Measurements from ENCODE around the gene TRAPPC10. TPM values are rescaled to one million over a fixed set of nuclear protein-coding genes. Genes with fewer than 3 reads are reported as not detected.

Gene TRAPPC10
- total RNA-seq, 2 donors from 2014 or later = 36.8 to 40.1 TPM

DNA sequence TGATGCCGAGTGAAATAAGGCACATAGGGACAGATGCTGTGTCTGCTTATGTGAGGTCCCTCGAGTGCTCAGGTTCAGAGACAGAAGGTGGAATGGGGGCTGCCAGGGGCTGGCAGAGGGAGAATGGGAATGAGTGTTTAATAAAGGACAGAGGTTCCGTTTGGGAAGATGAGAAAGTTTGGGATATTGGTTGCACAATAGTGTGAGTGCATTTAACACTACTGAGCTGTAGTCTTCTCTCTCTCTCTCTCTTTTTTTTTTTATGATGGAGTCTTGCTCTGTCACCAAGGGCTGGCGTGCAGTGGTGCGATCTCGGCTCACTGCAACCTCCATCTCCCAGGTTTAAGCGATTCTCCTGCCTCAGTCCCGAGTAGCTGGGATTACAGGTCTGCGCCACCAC lies 44.9 kb downstream of the TRAPPC10 start:
- Mint-ChIP-seq H3K4me1 (peaks cover 10% of the 10 kb centered on the region), H3K9me3 (no peaks in the 10 kb centered on the region), H3K36me3 (ENCODE audit: low read depth) (peaks cover 44% of the 10 kb centered on the region), H3K27me3 (ENCODE audit: insufficient read depth) (no peaks in the 10 kb centered on the region), H3K27ac (no peak overlapping the region), H3K4me3 (no peak overlapping the region)
- Histone ChIP-seq H3K4me1 (ENCODE audit: control insufficient read depth, insufficient read depth, low read length) (no peaks in the 10 kb centered on the region), H3K9ac (ENCODE audit: extremely low read depth, low read length, poor library complexity, severe bottlenecking) (no peak overlapping the region), H3K27me3 (ENCODE audit: control insufficient read depth, insufficient read depth, low read length, poor library complexity, severe bottlenecking) (no peaks in the 10 kb centered on the region), H3K9me3 (ENCODE audit: control insufficient read depth, low read length) (no peaks in the 10 kb centered on the region), H3K4me3 (ENCODE audit: low read length) (no peak overlapping the region), H3K27ac (ENCODE audit: low read depth, low read length) (no peak overlapping the region), H3K36me3 (ENCODE audit: control insufficient read depth, insufficient read depth, low read length) (peaks cover 63% of the 10 kb centered on the region)
- TF ChIP-seq, protein P1, sequence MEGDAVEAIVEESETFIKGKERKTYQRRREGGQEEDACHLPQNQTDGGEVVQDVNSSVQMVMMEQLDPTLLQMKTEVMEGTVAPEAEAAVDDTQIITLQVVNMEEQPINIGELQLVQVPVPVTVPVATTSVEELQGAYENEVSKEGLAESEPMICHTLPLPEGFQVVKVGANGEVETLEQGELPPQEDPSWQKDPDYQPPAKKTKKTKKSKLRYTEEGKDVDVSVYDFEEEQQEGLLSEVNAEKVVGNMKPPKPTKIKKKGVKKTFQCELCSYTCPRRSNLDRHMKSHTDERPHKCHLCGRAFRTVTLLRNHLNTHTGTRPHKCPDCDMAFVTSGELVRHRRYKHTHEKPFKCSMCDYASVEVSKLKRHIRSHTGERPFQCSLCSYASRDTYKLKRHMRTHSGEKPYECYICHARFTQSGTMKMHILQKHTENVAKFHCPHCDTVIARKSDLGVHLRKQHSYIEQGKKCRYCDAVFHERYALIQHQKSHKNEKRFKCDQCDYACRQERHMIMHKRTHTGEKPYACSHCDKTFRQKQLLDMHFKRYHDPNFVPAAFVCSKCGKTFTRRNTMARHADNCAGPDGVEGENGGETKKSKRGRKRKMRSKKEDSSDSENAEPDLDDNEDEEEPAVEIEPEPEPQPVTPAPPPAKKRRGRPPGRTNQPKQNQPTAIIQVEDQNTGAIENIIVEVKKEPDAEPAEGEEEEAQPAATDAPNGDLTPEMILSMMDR (conservative IDR thresholded peaks at IDR 0.05) = no peak
- no peak for DNase-seq
- WGBS, 2 experiments (ENCODE audit: insufficient coverage in 1 of 2, insufficient read length in 1 of 2) = 95 to 100% methylated on average over 5 to 9 of the region's 9 CpGs

DNA sequence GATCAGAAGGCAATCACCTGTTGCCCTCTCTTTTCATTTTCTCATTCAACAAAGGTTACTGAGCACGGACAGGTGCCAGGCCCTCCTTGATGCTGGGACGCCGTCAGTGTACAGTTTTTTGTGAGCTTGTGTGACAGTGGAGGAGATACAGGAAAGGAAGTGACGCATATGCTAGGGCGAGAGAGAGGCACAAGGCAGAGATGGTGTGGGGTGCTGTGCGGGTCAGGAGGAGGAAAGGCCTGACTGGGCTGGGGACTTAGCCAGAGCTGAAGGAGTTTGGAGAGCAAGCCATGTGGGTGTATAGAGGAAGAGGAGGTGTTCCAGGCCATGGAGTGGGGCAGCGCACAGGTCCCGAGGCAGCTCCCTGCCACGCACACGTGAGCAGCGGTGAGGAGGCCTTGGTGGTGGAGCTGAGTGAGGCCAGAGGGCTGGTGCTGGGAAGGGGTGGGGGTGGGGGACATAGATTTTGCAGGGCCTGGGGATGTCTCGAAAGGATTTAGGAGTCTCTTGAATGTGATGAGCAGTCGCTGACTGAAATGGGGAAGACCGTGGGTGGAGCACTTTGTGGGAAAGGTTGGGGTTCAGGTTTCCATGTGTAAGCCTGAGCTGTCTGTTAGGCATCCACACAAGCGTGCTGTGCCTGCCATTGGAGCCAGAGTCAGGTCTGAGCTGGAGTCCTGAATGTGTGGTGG lies 46.0 kb downstream of the TRAPPC10 start:
- H3K36me3 ChIP-seq (ENCODE audit: control insufficient read depth, insufficient read depth, low read length) = peaks cover 59% of the 10 kb centered on the region
- Mint-ChIP-seq H3K27me3 (ENCODE audit: insufficient read depth) (no peaks in the 10 kb centered on the region), H3K36me3 (ENCODE audit: low read depth) (peaks cover 39% of the 10 kb centered on the region), H3K4me3 (no peak overlapping the region), H3K4me1 (peaks cover 5% of the 10 kb centered on the region), H3K27ac (peak overlapping the region; percentile 29), H3K9me3 (no peaks in the 10 kb centered on the region)
- H3K9me3 ChIP-seq (ENCODE audit: control insufficient read depth, low read length) = no peaks in the 10 kb centered on the region
- H3K27me3 ChIP-seq (ENCODE audit: control insufficient read depth, insufficient read depth, low read length, poor library complexity, severe bottlenecking) = no peaks in the 10 kb centered on the region
- no peak overlapping the region for H3K4me3 ChIP-seq (ENCODE audit: low read length)
- no peak overlapping the region for H3K9ac ChIP-seq (ENCODE audit: extremely low read depth, low read length, poor library complexity, severe bottlenecking)
- H3K27ac ChIP-seq (ENCODE audit: low read depth, low read length) = no peak overlapping the region
- no peaks in the 10 kb centered on the region for H3K4me1 ChIP-seq (ENCODE audit: control insufficient read depth, insufficient read depth, low read length)
- no peak for DNase-seq
- TF ChIP-seq, protein P1 (conservative IDR thresholded peaks at IDR 0.05) = no peak
- WGBS, 2 experiments (ENCODE audit: insufficient coverage in 1 of 2, insufficient read length in 1 of 2) = 93 to 97% methylated on average over 11 to 15 of the region's 15 CpGs

DNA sequence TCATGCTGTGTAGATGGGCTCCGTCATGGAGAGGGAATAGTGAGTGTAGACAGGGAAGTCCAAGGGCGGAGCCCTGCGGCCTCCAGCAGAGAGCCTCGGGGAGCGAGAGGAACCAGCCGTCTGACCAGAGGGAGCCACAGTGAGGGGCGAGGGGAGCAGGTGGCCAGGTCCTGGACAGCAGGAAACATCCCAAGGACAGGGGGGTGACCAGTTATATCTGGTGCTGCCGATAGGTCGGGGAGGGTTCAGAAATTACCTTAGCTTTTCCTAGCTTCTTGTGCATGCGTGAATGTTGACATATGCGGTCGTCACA lies 46.5 kb downstream of the TRAPPC10 start:
- Histone ChIP-seq H3K27me3 (ENCODE audit: control insufficient read depth, insufficient read depth, low read length, poor library complexity, severe bottlenecking) (no peaks in the 10 kb centered on the region), H3K4me1 (ENCODE audit: control insufficient read depth, insufficient read depth, low read length) (no peaks in the 10 kb centered on the region), H3K27ac (ENCODE audit: low read depth, low read length) (no peak overlapping the region), H3K4me3 (ENCODE audit: low read length) (no peak overlapping the region), H3K9ac (ENCODE audit: extremely low read depth, low read length, poor library complexity, severe bottlenecking) (no peak overlapping the region), H3K9me3 (ENCODE audit: control insufficient read depth, low read length) (no peaks in the 10 kb centered on the region), H3K36me3 (ENCODE audit: control insufficient read depth, insufficient read depth, low read length) (peaks cover 59% of the 10 kb centered on the region)
- peaks cover 5% of the 10 kb centered on the region for H3K4me1 Mint-ChIP-seq
- no peaks in the 10 kb centered on the region for H3K27me3 Mint-ChIP-seq (ENCODE audit: insufficient read depth)
- peaks cover 42% of the 10 kb centered on the region for H3K36me3 Mint-ChIP-seq (ENCODE audit: low read depth)
- no peak overlapping the region for H3K27ac Mint-ChIP-seq
- TF ChIP-seq, protein P1 (conservative IDR thresholded peaks at IDR 0.05) = no peak
- no peak for DNase-seq
- no peaks in the 10 kb centered on the region for H3K9me3 Mint-ChIP-seq
- WGBS, 2 experiments (ENCODE audit: insufficient coverage in 1 of 2, insufficient read length in 1 of 2) = 95 to 99% methylated on average over 10 to 12 of the region's 12 CpGs
- no peak overlapping the region for H3K4me3 Mint-ChIP-seq

Measured in endodermal cell (in vitro differentiated cells).